ENCODE results near the gene LBR.
"Not testable (repeated sequence)": the region's sequence is repeated elsewhere in the genome, so short reads cannot be mapped to it uniquely, and the experiment has no call there.

Gene LBR

GRCh38 chr1:225474439-225474985, 46.7 kb upstream of the LBR start:
- DNase-seq = no peak
- peaks cover 31% of the 10 kb centered on the region for H3K4me1 Mint-ChIP-seq
- peaks cover 4% of the 10 kb centered on the region for H3K9me3 Mint-ChIP-seq
- peaks cover 7% of the 10 kb centered on the region for H3K27me3 Mint-ChIP-seq (ENCODE audit: low read depth, poor library complexity)
- no peaks in the 10 kb centered on the region for H3K36me3 Mint-ChIP-seq (ENCODE audit: low read depth)
- no peak for TF ChIP-seq CTCF (IDR thresholded peaks at IDR 0.05)
- H3K4me3 Mint-ChIP-seq = no peak overlapping the region
- no peak overlapping the region for H3K27ac Mint-ChIP-seq

GRCh38 chr1:225473676-225474438, 46.0 kb upstream of the LBR start:
- H3K4me1 Mint-ChIP-seq = peaks cover 34% of the 10 kb centered on the region
- H3K4me3 Mint-ChIP-seq; H3K27me3 Mint-ChIP-seq (ENCODE audit: low read depth, poor library complexity); H3K36me3 Mint-ChIP-seq (ENCODE audit: low read depth); H3K9me3 Mint-ChIP-seq; DNase-seq: not testable (repeated sequence)
- H3K27ac Mint-ChIP-seq = peak overlapping the region; percentile 63

- not testable (repeated sequence) for H3K36me3 Mint-ChIP-seq (ENCODE audit: low read depth); DNase-seq; H3K4me3 Mint-ChIP-seq; H3K27me3 Mint-ChIP-seq (ENCODE audit: low read depth, poor library complexity); H3K9me3 Mint-ChIP-seq
- Mint-ChIP-seq H3K27ac (peak overlapping the region; percentile 63), H3K4me1 (peaks cover 37% of the 10 kb centered on the region)
Measured at GRCh38 chr1:225473266-225473665, 45.4 kb upstream of the LBR start.

- no peak overlapping the region for H3K4me3 Mint-ChIP-seq
- H3K36me3 Mint-ChIP-seq (ENCODE audit: low read depth) = no peaks in the 10 kb centered on the region
- H3K4me1 Mint-ChIP-seq = peaks cover 47% of the 10 kb centered on the region
- no peak overlapping the region for H3K27ac Mint-ChIP-seq
- TF ChIP-seq CTCF (IDR thresholded peaks at IDR 0.05) = no peak
- peaks cover 9% of the 10 kb centered on the region for H3K27me3 Mint-ChIP-seq (ENCODE audit: low read depth, poor library complexity)
- H3K9me3 Mint-ChIP-seq = peaks cover 4% of the 10 kb centered on the region
- no peak for DNase-seq
Measured at GRCh38 chr1:225471453-225472301, 43.8 kb upstream of the LBR start.

GRCh38 chr1:225471109-225471452, 43.2 kb upstream of the LBR start:
- peaks cover 9% of the 10 kb centered on the region for H3K27me3 Mint-ChIP-seq (ENCODE audit: low read depth, poor library complexity)
- H3K36me3 Mint-ChIP-seq (ENCODE audit: low read depth) = no peaks in the 10 kb centered on the region
- H3K4me1 Mint-ChIP-seq = peaks cover 48% of the 10 kb centered on the region
- DNase-seq = no peak
- no peak overlapping the region for H3K27ac Mint-ChIP-seq
- H3K4me3 Mint-ChIP-seq = no peak overlapping the region
- peaks cover 4% of the 10 kb centered on the region for H3K9me3 Mint-ChIP-seq
- TF ChIP-seq CTCF (IDR thresholded peaks at IDR 0.05) = no peak

GRCh38 chr1:225470211-225471108, 42.6 kb upstream of the LBR start:
- H3K4me3 Mint-ChIP-seq = no peak overlapping the region
- H3K4me1 Mint-ChIP-seq = peaks cover 50% of the 10 kb centered on the region
- DNase-seq = no peak
- peaks cover 9% of the 10 kb centered on the region for H3K27me3 Mint-ChIP-seq (ENCODE audit: low read depth, poor library complexity)
- TF ChIP-seq CTCF (IDR thresholded peaks at IDR 0.05) = no peak
- no peaks in the 10 kb centered on the region for H3K36me3 Mint-ChIP-seq (ENCODE audit: low read depth)
- no peak overlapping the region for H3K27ac Mint-ChIP-seq
- H3K9me3 Mint-ChIP-seq = peaks cover 4% of the 10 kb centered on the region
